OCI-LY7 (cell line): ENCODE results near the gene IFRD2. TPM values are rescaled to one million over a fixed set of nuclear protein-coding genes. Genes with fewer than 3 reads are reported as not detected.

Experiments used
- BruUV-seq: library from RNA; stranded (reverse); fragments of 400-500 nt; replicated peaks from 2 replicates; lab custom pipeline; 2021; lab: Mats Ljungman, UMichigan
- CTCF ChIA-PET: fragments of 300-600 bp; sonication (Branson Sonifier 250); formaldehyde crosslinking; loops from one replicate; lab custom pipeline; 2022; ENCODE audit warnings: antibody characterized with exemption; ENCODE audit not compliant: unreplicated experiment; lab: Charles Lee
- POLR2A ChIA-PET: fragments of 300-600 bp; sonication (Branson Sonifier 250); formaldehyde crosslinking; loops from one replicate; lab custom pipeline; 2022; ENCODE audit warnings: antibody characterized with exemption; lab: Charles Lee
- DNase-seq: peaks from one replicate; pipeline ENCODE4 v3.0.0-alpha.2; 2015; ENCODE audit warnings: low spot score
- H2AFZ ChIP-seq: fragments of 200-600 bp; sonication (generic), shearing (Covaris generic); 2 replicates; pipeline ENCODE4 v1.6.1; 2014; ENCODE audit warnings: mild to moderate bottlenecking, antibody characterized with exemption, low read length, moderate library complexity
- H3K27ac ChIP-seq: fragments of 200-600 bp; sonication (generic); 2 replicates; pipeline ENCODE4 v1.5.1; 2014; ENCODE audit warnings: mixed run types, low read depth, mild to moderate bottlenecking, moderate library complexity, low read length, inconsistent platforms; ENCODE audit not compliant: poor library complexity, severe bottlenecking
- H3K36me3 ChIP-seq: fragments of 200-600 bp; sonication (generic); 2 replicates; pipeline ENCODE4 v1.6.1; 2014; ENCODE audit warnings: mild to moderate bottlenecking, antibody characterized with exemption, low read length, moderate library complexity, mixed read lengths; ENCODE audit not compliant: insufficient read depth
- H3K4me1 ChIP-seq: fragments of 200-600 bp; sonication (generic); 2 replicates; pipeline ENCODE4 v1.5.1; 2014; ENCODE audit warnings: mild to moderate bottlenecking, low read length; ENCODE audit not compliant: insufficient read depth, poor library complexity, severe bottlenecking
- H3K4me2 ChIP-seq: fragments of 200-600 bp; sonication (generic); 2 replicates; pipeline ENCODE4 v1.6.1; 2014; ENCODE audit warnings: mild to moderate bottlenecking, low read length
- H3K4me3 ChIP-seq: fragments of 200-600 bp; sonication (generic); 2 replicates; pipeline ENCODE4 v1.5.1; 2014; ENCODE audit warnings: mild to moderate bottlenecking, low read depth, low read length; ENCODE audit not compliant: poor library complexity, severe bottlenecking
- H3K79me2 ChIP-seq: fragments of 200-600 bp; sonication (generic); 2 replicates; pipeline ENCODE4 v1.6.1; 2016; ENCODE audit warnings: low read depth, mild to moderate bottlenecking, low read length, moderate library complexity, mixed read lengths; ENCODE audit not compliant: insufficient read depth
- H3K9me2 ChIP-seq: fragments of 200-600 bp; sonication (generic); 2 replicates; pipeline ENCODE4 v1.6.1; 2016; ENCODE audit warnings: mild to moderate bottlenecking, low read length, mixed read lengths; ENCODE audit not compliant: insufficient read depth
- H3K9me3 ChIP-seq: fragments of 200-600 bp; sonication (generic); 2 replicates; pipeline ENCODE4 v1.6.1; 2014; ENCODE audit warnings: mild to moderate bottlenecking, mixed run types, low read length, mixed read lengths
- H4K20me1 ChIP-seq: fragments of 200-600 bp; sonication (generic); 2 replicates; pipeline ENCODE4 v1.6.1; 2014; ENCODE audit warnings: mild to moderate bottlenecking, antibody characterized with exemption, low read length, moderate library complexity, mixed read lengths; ENCODE audit not compliant: insufficient read depth
- CTCF ChIP-seq: fragments of 200-600 bp; sonication (generic); conservative IDR thresholded peaks from 2 replicates; pipeline ENCODE4 v1.5.1; 2014; ENCODE audit warnings: mild to moderate bottlenecking, antibody characterized with exemption, low read length, moderate library complexity, mixed read lengths
- EZH2phosphoT487 ChIP-seq: fragments of 200-600 bp; sonication (generic); IDR thresholded peaks from 2 replicates; pipeline ENCODE4 v1.6.1; 2018; ENCODE audit warnings: low read depth, borderline replicate concordance, mild to moderate bottlenecking, mixed run types, antibody characterized with exemption, low read length, moderate library complexity, mixed read lengths
- intact Hi-C: fragments of 100-400 bp; cut with micrococcal nuclease; formaldehyde crosslinking; loops from one replicate; pipeline ENCODE4 v1.10.0; 2022; ENCODE audit not compliant: unreplicated experiment
- total RNA-seq, 2 experiments: library from RNA; depleted of rRNA in 1 of 2; stranded (reverse); fragments of >200 nt in 1 of 2; shearing (Covaris generic) in 1 of 2; gene quantifications; 2 replicates each; pipeline ENCODE4 v1.2.3, GENCODE V29; 2014 to 2022

IFRD2 gene
- total RNA-seq, 2 experiments from 2014 or later = 93.3 to 95.5 TPM

GRCh38 chr3:50333744-50334328, 41.6 kb upstream of the IFRD2 start:
- TF ChIP-seq CTCF = no peak
- no peak for TF ChIP-seq EZH2phosphoT487
- H2AFZ ChIP-seq = no peak overlapping the region
- ChIA-PET CTCF (no interaction called here), POLR2A (interaction anchor here (1.0 to 1.8 kb wide), 2 partner anchors 14 to 16 kb away, joined by 5 to 6 read pairs; partner anchors contain the start of genes CYB561D2 and NPRL2)
- H3K9me3 ChIP-seq = no peaks in the 10 kb centered on the region
- peak overlapping the region; percentile 37 for H3K27ac ChIP-seq
- peak overlapping the region; percentile 32 for H3K4me3 ChIP-seq
- no TSS peak for BruUV-seq
- no peaks in the 10 kb centered on the region for H3K9me2 ChIP-seq
- peaks cover 70% of the 10 kb centered on the region for H3K36me3 ChIP-seq
- DNase-seq = no peak
- H4K20me1 ChIP-seq = peaks cover 5% of the 10 kb centered on the region
- intact Hi-C loops = no loop called here
- peak overlapping the region; percentile 90 for H3K4me2 ChIP-seq
- H3K4me1 ChIP-seq = peaks cover 39% of the 10 kb centered on the region
- peaks cover 50% of the 10 kb centered on the region for H3K79me2 ChIP-seq

- Histone ChIP-seq H3K27ac (no peak overlapping the region), H3K9me2 (no peaks in the 10 kb centered on the region), H3K79me2 (peaks cover 51% of the 10 kb centered on the region), H2AFZ (no peak overlapping the region), H3K36me3 (peaks cover 66% of the 10 kb centered on the region), H4K20me1 (peaks cover 5% of the 10 kb centered on the region), H3K9me3 (no peaks in the 10 kb centered on the region), H3K4me1 (peaks cover 42% of the 10 kb centered on the region), H3K4me3 (no peak overlapping the region), H3K4me2 (no peak overlapping the region)
- TF ChIP-seq EZH2phosphoT487 (no peak), CTCF (no peak)
- intact Hi-C loops = no loop called here
- DNase-seq = no peak
- ChIA-PET CTCF (interaction anchor here (0.7 kb wide), 1 partner anchor 104 kb away, joined by 3 read pairs; no protein-coding TSS in a partner anchor), POLR2A (no interaction called here)
- no TSS peak for BruUV-seq
Observed at GRCh38 chr3:50331364-50331907, 39.2 kb upstream of the IFRD2 start.

GRCh38 chr3:50330330-50330729, 38.1 kb upstream of the IFRD2 start:
- H3K79me2 ChIP-seq = peaks cover 40% of the 10 kb centered on the region
- CTCF ChIA-PET = no interaction called here
- POLR2A ChIA-PET = no interaction called here

More at GRCh38 chr3:50330330-50330729, 38.1 kb upstream of the IFRD2 start:
- Histone ChIP-seq H3K36me3 (peaks cover 65% of the 10 kb centered on the region), H3K9me2 (no peaks in the 10 kb centered on the region), H3K4me1 (peaks cover 34% of the 10 kb centered on the region), H2AFZ (no peak overlapping the region), H3K4me3 (no peak overlapping the region), H3K27ac (no peak overlapping the region), H3K9me3 (no peaks in the 10 kb centered on the region), H3K4me2 (no peak overlapping the region), H4K20me1 (peaks cover 5% of the 10 kb centered on the region; the same call in 1 of the 2 replicates)
- intact Hi-C loops = no loop called here
- DNase-seq = no peak
- no peak for TF ChIP-seq EZH2phosphoT487
- no peak for TF ChIP-seq CTCF
- BruUV-seq = no TSS peak
